Kidney epithelial cell (primary cell): ENCODE data around the gene SAMD5. TPM values are rescaled to one million over a fixed set of nuclear protein-coding genes. Genes with fewer than 3 reads are reported as not detected.

ENCODE experiments used
- DNase-seq: peaks from one replicate; pipeline ENCODE4 v3.0.0-alpha.2; 2010; ENCODE audit warnings: low read depth
- H3K27me3 ChIP-seq: 2 replicates; pipeline ENCODE4 v1.6.0; 2011; ENCODE audit warnings: low read length; ENCODE audit not compliant: control insufficient read depth, insufficient read depth
- H3K36me3 ChIP-seq: 2 replicates; pipeline ENCODE4 v1.5.1; 2011; ENCODE audit warnings: low read length; ENCODE audit not compliant: control insufficient read depth, insufficient read depth
- H3K4me3 ChIP-seq: 2 replicates; pipeline ENCODE4 v1.5.1; 2011; ENCODE audit warnings: low read depth, mild to moderate bottlenecking, control low read depth, low read length
- CTCF ChIP-seq: IDR thresholded peaks from 2 replicates; pipeline ENCODE4 v1.5.1; 2011; ENCODE audit warnings: mild to moderate bottlenecking, moderate library complexity, low read length, control low read depth, inconsistent platforms; ENCODE audit not compliant: insufficient read depth, poor library complexity, severe bottlenecking
- total RNA-seq: library from RNA; depleted of rRNA; stranded (reverse); fragments of >200 nt; gene quantifications from 2 replicates; pipeline ENCODE4 v1.2.3, GENCODE V29; 2015

Gene SAMD5
- total RNA-seq, 1 donor from 2014 or later: 6.1 TPM

GRCh38 chr6:147507162-147508041 lies 1.1 kb upstream of the SAMD5 start:
- no peak for DNase-seq
- Histone ChIP-seq H3K4me3 (peak overlapping the region; percentile 54), H3K36me3 (no peaks in the 10 kb centered on the region), H3K27me3 (peaks cover 6% of the 10 kb centered on the region)
- TF ChIP-seq CTCF: no peak

GRCh38 chr6:147508866-147509608 lies 547 bp downstream of the SAMD5 start:
- Histone ChIP-seq H3K4me3 (peak overlapping the region; percentile 54), H3K27me3 (peaks cover 6% of the 10 kb centered on the region), H3K36me3 (no peaks in the 10 kb centered on the region)
- DNase-seq: no peak
- no peak for TF ChIP-seq CTCF

DNA sequence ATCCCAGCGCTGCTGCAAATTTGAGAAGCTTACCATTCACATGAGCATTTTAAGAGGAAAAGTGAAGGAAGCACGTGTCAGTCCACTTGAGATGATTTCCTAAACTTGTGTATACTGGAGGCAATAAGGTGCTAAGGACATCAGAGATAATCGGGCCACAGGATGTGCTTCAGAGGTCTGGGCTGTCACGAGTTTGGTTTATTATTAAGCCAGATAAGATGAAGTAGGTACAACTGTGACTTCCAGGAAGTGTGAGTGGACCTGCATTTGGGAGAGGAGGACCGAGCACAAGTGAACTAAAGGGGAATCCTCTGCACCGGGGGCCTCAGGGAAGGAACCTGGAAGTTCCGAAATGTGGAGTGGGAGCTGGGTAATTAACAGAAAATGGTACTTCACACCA lies 1.4 kb downstream of the SAMD5 start:
- no peak for DNase-seq
- Histone ChIP-seq H3K36me3 (no peaks in the 10 kb centered on the region), H3K4me3 (peak overlapping the region; percentile 54), H3K27me3 (peaks cover 6% of the 10 kb centered on the region)
- no peak for TF ChIP-seq CTCF

- no peak for TF ChIP-seq CTCF
- H3K4me3 ChIP-seq: no peak overlapping the region
Measured at GRCh38 chr6:147510929-147511590, 2.6 kb downstream of the SAMD5 start.

DNA sequence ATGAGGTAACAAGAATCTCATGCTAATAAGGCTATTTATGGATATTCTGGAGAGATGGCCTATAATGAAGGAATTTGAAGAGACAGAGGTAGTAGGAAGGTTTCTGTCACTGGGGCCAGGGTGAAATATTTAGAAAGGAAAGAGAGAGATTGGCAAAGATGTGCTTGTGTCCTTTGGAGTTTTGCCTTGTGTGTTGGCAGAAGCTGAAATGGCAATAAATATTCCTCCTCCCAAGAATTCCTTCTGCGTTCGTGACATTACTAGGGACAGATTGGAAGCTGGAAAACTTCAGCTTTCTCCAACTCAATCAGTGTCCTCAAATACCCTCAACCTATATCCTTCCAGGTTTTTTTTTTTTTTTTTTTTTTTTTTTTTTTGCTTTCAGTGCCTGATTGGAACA lies 6.3 kb downstream of the SAMD5 start:
- H3K27me3 ChIP-seq: no peaks in the 10 kb centered on the region
- no peak for DNase-seq
- no peak overlapping the region for H3K4me3 ChIP-seq
- no peak for TF ChIP-seq CTCF
- H3K36me3 ChIP-seq: no peaks in the 10 kb centered on the region

More at GRCh38 chr6:147510929-147511590, 2.6 kb downstream of the SAMD5 start:
- Histone ChIP-seq H3K27me3 (peaks cover 6% of the 10 kb centered on the region), H3K36me3 (no peaks in the 10 kb centered on the region)
- DNase-seq: no peak
